GM21825 (cell line): ENCODE results near the gene CD86.

Experiments used
- ATAC-seq: cut with Tn5 transposase; IDR thresholded peaks from one replicate; pipeline ENCODE4 v1.9.1; 2021; ENCODE audit warnings: mild to moderate bottlenecking, moderate library complexity; ENCODE audit not compliant: unreplicated experiment

The CD86 gene

DNA sequence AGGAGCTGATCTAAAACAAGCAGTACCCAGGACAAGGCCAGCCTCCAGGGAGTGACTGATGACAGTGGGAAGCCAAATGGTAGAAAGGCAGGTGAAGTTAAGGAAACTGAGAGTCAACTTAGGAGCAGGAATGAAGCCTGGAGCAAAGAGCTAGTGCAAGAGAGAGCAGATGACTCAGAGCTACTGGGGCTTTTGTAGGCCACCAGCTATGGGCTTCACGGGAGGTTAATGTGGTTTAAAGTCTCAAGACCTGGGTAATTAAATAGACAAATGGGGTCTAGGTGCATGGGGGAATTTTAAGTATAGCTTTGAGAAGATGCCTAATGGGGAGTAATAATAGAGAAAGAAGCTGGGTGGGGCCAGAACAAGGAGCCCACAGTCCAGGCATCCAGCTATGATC, 3.1 kb downstream of the CD86 start:
- ATAC-seq = no peak

DNA sequence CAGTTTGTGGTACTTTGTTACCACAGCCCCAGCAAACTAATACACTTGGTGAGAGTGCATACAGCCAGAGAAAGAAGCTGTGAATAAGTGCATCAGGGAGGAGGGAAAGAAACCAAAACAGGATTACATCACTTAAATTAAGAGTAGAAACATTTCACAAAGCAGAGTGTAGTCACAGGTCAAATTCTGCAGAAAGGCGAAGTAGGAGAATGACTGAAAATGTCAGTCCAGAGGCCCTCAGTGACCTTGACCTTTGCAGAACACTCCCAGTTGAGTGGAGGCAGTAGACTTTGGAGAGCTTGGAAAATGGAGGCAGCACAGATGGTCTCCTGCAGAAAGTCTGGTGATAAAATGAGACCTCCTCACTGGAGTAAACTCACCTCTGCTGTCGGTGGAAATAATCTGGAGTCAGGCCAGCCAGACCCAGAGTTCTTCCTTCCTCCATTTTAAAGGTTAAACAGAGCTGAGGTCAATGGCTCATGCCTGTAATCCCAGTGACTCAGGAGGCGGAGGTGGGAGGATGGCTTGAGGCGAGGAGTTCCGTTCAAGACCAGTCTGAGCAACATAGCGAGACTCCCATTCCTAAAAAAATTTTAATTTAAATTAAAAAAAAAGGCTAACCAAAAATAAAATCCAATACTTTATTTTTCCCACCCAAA, 5.0 kb downstream of the CD86 start:
- ATAC-seq = no peak

GRCh38 chr3:122063908-122064307, 8.7 kb downstream of the CD86 start:
- ATAC-seq = no peak

GRCh38 chr3:122064326-122064725, 9.2 kb downstream of the CD86 start:
- no peak for ATAC-seq

GRCh38 chr3:122066331-122067213, 11.4 kb downstream of the CD86 start:
- peak; percentile 7 for ATAC-seq

- peak; percentile 51 for ATAC-seq
Measured at GRCh38 chr3:122067214-122067550, 12.0 kb downstream of the CD86 start.

DNA sequence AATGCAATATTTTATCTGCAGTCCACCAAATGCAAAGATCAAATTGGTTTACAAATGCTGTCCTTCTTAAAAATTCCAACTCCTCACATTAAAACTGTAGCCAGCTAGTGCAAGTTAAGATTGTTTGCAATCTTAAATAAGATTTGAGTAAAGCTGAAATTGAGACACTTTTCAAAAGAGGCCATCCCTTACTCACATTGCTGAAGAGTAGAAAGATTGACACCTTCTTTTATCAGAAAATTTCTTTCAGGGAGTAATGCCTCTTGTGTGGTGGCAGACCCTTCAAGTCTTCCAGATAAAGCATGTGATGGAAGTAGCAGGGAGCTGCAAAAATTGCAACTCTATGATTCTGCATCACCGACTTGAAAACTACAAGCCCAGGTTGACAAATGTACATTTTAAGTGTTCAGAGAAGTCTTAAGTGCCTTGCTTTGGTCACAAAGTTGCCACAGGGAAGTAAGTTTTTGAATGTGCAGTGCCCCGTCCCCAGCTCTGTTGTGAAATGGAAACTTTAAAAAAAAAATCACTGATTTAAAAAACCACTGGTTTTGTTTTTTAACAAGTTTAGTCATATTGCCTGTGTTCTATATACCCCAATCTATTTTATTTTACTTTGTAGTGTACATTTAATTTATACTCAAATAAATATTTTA, 12.6 kb downstream of the CD86 start:
- no peak for ATAC-seq

GRCh38 chr3:122074621-122075265, 19.6 kb downstream of the CD86 start:
- ATAC-seq = peak; percentile 39

- peak; percentile 9 for ATAC-seq
Measured at GRCh38 chr3:122076491-122077292, 21.5 kb downstream of the CD86 start.

DNA sequence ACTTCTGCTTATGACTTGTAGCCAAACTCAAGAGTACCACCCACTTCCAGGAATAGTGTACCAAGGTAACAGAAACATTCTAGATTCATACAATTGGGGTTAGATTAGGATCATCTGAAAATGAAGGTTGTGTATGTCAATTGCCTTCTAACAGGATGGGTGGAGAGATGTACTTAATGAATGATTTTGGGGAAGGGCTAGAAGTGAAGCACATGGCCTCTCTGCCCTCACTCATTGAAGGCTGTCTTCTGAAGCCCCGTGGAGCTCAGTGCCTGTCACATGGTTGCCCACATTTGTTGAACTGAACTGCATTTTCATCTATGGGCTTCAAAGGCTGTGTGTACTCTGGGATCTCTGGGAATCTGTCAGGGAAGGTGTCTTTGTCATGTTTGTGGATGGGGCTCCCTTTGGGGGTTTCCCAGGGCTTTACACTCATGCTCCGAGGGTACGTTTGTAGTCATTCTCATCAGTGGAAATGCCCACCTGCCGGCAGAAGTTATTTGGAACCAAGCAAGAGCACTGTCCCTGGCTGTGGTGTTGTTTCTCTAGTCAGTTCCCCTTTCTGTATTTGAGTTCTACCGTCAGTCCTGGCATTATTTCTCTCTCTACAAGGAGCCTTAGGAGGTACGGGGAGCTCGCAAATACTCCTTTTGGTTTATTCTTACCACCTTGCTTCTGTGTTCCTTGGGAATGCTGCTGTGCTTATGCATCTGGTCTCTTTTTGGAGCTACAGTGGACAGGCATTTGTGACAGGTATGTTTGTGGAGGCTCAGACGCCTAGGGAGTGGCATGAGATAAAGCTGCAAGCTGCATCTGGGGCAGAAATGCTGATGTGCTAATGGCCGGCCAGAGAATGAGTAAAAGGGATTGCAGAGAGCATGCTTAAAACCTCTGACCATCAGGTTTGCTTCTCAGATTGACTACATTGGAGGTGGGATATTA, 22.4 kb downstream of the CD86 start:
- ATAC-seq = peak; percentile 29

GRCh38 chr3:122078235-122078935, 23.2 kb downstream of the CD86 start:
- no peak for ATAC-seq

DNA sequence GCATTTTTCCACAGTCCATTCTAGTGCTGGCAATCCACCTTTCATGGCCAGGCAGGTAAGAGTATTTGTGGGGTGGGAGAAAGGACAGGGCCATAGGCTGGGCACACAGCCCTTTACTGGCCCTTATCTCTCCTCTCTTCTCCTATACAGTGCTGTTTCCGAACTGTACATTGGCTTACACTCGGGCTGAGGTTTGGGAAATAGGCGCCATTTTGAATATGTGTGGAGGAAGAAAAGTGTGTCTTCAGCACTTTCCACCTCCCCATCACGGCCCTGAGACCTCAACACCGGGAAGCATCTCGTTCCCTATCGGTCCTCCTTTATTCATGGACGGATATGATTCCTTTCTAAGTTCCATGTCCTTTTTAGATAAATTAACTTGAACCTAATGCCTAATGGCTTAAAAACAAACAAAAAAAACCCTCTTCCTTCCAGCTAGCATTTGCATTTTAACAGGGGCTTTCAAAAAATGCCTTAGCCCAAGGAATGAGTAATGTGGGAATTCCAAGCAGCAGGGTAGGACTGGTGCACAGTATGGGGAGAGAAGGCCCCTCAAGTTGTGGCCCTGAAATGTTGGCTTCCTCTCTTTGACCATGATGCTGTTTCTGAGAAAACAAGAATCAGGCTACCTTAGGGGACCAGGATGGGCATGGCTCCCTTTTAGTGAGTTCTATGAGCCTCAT, 24.5 kb downstream of the CD86 start:
- ATAC-seq = no peak

DNA sequence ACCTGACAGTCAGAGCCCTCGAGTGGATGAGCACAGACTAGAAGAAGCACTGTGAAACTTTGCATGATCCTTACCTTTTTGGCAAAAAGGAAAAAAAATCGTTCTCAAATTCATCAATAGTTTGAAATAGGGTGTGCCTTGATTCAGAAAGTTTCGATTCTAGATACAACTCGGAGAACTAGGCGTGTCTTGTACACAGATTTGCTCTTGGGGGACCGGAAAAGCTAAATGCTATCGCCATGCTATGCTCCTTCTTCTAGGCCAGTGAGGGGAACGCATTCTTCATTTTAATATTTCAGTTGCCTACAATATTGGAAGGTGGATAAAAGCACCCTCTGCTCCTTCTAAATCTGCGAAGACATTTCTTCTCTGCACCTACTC, 25.0 kb downstream of the CD86 start:
- ATAC-seq = no peak

GRCh38 chr3:122081543-122082247, 26.5 kb downstream of the CD86 start:
- peak; percentile 21 for ATAC-seq

DNA sequence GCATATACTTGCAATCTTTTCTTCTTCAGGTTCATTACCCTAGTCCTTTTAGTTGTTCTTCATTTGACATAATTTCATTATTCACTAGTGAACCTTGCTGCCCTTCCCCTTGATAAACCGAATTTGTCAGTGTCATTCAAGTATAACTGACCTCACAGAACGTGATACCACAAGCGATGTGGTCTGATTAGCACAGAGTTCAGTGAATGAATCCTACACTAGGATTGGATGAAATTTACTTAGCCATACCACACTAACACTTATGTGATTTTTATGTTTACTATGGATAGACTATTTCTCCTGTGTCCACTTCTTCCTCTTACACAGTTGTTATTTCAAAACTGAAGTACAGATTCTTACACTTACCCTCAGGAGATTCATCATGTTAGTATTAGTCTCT, 27.2 kb downstream of the CD86 start:
- ATAC-seq = no peak

GRCh38 chr3:122084799-122085198, 29.6 kb downstream of the CD86 start:
- no peak for ATAC-seq

DNA sequence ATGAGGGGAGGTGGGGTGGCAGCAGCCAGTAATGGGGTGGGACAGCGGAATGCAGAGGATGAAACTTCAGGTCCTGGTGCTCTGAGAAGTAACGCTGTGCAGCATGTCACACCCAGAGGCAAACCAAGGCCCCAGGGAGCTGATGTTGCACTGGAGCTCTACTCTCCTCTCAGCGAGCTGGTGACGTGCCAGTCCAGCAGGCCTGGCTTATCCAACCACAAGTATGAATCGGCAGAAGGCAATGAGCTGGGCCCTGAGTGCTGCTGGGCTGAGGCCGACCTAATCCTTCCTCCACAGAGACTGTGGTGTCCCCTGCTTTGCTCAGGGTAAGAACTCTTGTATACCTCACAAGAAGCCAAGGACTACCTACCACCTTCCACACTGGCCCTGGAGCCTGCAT, 30.5 kb downstream of the CD86 start:
- ATAC-seq = no peak

- ATAC-seq = no peak
Measured at GRCh38 chr3:122088531-122088930, 33.4 kb downstream of the CD86 start.
